Spinal cord (tissue), 10 donors: Measurements from ENCODE around the gene CD58. TPM values are rescaled to one million over a fixed set of nuclear protein-coding genes. Genes with fewer than 3 reads are reported as not detected.

Experiments used
- DNase-seq, 6 donors: peaks; one replicate each; pipeline versions ENCODE4 v3.0.0 to v3.0.0-alpha.2; 2013 to 2015; ENCODE audit warnings: low spot score in 6 of 6, low read depth in 4 of 6
- H3K27ac ChIP-seq: one replicate; pipeline ENCODE4 v1.5.1; 2013; ENCODE audit warnings: low read depth, low read length, control low read depth
- H3K27me3 ChIP-seq: one replicate; pipeline ENCODE4 v1.6.1; 2013; ENCODE audit warnings: low read length; ENCODE audit not compliant: control insufficient read depth, insufficient read depth
- H3K36me3 ChIP-seq: one replicate; pipeline ENCODE4 v1.6.1; 2013; ENCODE audit warnings: low read length; ENCODE audit not compliant: control insufficient read depth, insufficient read depth
- H3K4me1 ChIP-seq: one replicate; pipeline ENCODE4 v1.6.1; 2013; ENCODE audit warnings: low read length; ENCODE audit not compliant: control insufficient read depth, insufficient read depth
- H3K4me3 ChIP-seq: one replicate; pipeline ENCODE4 v1.5.1; 2013; ENCODE audit warnings: low read depth, low read length, control low read depth
- H3K9me3 ChIP-seq: one replicate; pipeline ENCODE4 v1.6.1; 2013; ENCODE audit warnings: low read length; ENCODE audit not compliant: control insufficient read depth, insufficient read depth
- WGBS: methylation state at CpG from one replicate; pipeline ENCODE4 v1.1.5; 2013; ENCODE audit warnings: missing lambda C conversion rate; ENCODE audit not compliant: insufficient coverage; 5-methylcytosine and 5-hydroxymethylcytosine counted together
- polyA plus RNA-seq, 2 donors: library from polyadenylated mRNA; unstranded; fragments of 120-200 nt; gene quantifications; one replicate each; pipeline ENCODE4 v1.2.1, GENCODE V29; 2013; ENCODE audit not compliant: insufficient read length in 2 of 2
- total RNA-seq, 2 donors: library from RNA; depleted of rRNA in 1 of 2; stranded (reverse); fragments of 120-200 nt in 1 of 2; fragments of >200 nt in 1 of 2; gene quantifications; one replicate each; pipeline versions ENCODE4 v1.2.3 to v1.2.4, GENCODE V29; 2013 to 2014
- donor health status: healthy.

CD58 gene
- total and polyA plus RNA-seq, 4 donors, result 11.2 to 26.1 (median 13.8) TPM

DNA sequence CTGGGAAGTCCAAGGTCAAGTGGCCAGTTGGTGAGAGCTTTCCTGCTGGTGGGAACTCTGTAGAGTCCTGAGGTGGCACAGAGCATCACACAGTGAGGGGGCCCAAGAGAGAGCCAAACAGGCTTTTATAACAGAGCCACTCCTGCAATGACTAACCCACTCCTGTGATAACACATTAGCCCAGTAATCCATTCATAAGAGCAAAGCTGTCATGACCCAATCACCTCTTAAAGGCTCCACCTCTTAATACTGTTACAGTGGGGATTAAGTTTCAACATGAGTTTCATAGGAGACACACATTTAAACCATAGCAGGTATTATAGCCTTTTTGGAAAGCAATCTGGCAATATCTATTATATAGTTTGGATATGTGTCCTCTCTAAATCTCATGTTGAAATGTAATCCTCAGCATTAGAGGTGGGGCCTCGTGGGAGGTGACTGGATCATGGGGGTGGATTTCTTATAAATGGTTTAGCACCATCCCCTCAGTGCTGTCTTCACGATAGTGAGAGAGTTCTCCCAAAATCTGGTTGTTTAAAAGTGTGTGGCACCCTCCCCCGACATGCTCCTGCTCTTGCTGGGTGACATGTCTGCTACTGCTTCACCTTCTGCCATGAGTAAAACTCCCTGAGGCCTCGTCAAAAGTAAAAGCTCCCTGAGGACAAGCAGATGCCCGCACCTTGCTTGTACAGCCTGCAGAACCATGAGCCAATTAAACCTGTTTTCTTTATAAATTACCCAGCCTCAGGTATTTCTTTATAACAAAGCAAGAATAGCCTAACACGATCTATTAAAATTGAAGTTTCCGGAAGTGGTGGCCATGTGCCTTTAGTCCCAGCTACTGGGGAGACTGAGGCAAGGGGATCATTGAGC lies 64.5 kb downstream of the CD58 start:
- Histone ChIP-seq H3K9me3 (no peaks in the 10 kb centered on the region), H3K4me3 (no peak overlapping the region), H3K4me1 (no peaks in the 10 kb centered on the region), H3K36me3 (no peaks in the 10 kb centered on the region), H3K27ac (no peak overlapping the region), H3K27me3 (no peaks in the 10 kb centered on the region)
- WGBS, result 92% methylated on average over 4 of the region's 7 CpGs
- DNase-seq, result no peak

DNA sequence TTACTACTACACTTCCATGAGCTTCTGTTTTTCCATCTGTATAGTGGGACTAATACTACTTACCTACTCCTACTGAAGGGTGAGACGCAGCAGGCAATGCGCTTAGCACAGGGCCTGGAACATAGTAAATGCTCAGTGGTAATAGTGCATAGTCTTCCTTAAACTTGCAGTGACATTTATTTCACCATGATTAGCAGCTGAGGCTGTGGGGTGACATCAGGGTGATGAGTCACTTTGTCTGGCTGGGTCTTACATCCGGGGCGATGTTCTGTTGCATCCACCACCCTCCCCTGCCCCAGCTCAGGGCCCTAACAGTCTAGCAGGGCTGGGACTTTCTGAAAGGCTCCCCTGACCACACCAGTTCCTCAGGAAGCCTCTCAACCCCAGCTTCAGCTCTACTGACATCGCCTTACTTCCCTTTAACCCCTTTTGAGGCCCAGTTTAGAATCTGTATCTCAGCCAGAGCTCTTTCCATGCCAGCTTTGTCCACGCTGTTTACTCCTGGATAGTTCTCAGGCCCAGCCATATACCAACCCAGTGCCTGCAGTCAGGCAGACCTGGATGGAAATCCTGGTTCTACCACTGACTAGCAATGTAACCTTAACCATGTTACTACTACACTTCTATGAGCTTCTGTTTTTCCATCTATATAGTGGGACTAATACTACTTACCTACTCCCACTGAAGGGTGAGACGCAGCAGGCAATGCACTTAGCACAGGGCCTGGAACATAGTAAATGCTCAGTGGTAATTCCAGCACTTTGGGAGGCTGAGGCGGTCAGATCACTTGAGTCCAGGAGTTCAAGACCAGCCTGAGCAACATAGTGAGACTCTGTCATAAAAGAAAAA lies 66.3 kb downstream of the CD58 start:
- no peaks in the 10 kb centered on the region for H3K9me3 ChIP-seq
- WGBS, result 80% methylated on average over 6 of the region's 8 CpGs
- H3K27me3 ChIP-seq, result no peaks in the 10 kb centered on the region
- H3K4me3 ChIP-seq, result no peak overlapping the region
- no peaks in the 10 kb centered on the region for H3K4me1 ChIP-seq
- no peaks in the 10 kb centered on the region for H3K36me3 ChIP-seq
- H3K27ac ChIP-seq, result no peak overlapping the region
- DNase-seq, result no peak

DNA sequence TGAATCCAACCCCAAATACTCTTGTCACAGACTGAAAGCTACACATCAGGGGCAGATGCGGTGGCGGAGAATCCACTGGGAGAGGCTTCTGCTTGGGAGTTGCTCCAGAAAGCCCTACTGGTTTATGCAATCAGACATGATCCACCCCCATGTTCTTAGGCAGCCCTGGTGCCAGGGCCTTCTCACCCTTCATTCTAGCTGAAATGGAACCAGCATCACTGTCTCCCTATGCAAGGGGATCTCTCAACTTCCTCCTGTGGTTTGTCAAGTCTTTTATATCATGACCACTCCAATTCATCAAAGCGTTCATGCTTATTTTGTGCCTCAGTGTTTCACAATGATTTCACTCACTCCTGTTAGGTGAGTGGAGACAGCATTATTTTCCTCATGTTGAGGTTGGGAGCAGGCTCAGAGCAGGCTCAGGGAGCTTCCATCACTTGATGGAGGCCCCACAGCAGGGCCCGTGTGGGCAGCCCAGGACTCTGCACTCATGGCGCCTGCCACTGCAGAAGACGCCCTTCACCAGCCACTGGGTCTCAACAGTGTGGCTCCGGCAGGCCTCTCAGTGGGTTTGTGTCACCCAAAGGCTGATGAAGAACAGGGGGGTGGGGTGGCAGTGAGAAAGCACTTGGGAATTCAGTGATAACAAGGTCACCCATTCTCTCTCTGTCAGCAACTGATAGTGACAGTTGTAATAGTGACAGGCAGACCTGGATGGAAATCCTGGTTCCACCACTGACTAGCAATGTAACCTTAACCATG lies 67.1 kb downstream of the CD58 start:
- no peak overlapping the region for H3K4me3 ChIP-seq

DNA sequence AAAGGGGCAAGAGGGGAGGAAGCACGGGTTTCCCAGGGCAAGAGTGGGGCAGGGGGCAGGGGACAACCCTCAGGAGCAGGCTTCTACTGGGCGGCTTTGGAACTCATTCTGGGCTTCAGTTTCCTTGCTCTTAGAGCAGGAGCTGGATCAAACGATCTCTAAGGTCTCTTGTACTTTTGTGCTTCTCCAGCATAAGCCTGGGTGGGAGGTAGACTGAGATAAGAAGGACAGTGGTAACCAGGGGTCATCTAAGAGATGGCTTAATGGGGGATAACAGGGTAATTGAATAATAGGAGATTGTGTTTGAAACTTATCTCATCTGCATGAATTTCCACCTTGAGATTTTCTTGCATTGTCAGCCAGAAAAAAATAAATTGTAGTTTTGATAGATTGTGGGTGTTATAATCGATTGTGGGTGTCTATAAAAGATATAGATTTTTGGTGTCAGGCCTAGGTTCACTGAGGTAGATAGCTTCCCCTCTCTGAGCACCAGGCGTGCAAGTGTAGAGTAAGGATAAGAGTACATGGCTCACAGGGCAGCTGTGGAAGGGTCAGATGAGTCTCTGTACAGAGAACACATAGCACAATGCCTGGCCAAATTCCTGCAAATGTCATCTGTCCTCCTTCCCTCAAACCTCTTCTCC lies 68.0 kb downstream of the CD58 start:
- H3K9me3 ChIP-seq, result no peaks in the 10 kb centered on the region
- H3K27me3 ChIP-seq, result no peaks in the 10 kb centered on the region
- no peaks in the 10 kb centered on the region for H3K36me3 ChIP-seq
- DNase-seq, result no peak
- no peak overlapping the region for H3K4me3 ChIP-seq
- H3K4me1 ChIP-seq, result peaks cover 5% of the 10 kb centered on the region
- 83% methylated on average over 4 of the region's 5 CpGs for WGBS
- H3K27ac ChIP-seq, result no peak overlapping the region

More for the DNA sequence above, 67.1 kb downstream of the CD58 start:
- no peaks in the 10 kb centered on the region for H3K36me3 ChIP-seq
- H3K9me3 ChIP-seq, result no peaks in the 10 kb centered on the region
- H3K27me3 ChIP-seq, result no peaks in the 10 kb centered on the region
- no peak for DNase-seq
- H3K4me1 ChIP-seq, result no peaks in the 10 kb centered on the region
- 96% methylated on average over 6 of the region's 7 CpGs for WGBS
- H3K27ac ChIP-seq, result no peak overlapping the region

DNA sequence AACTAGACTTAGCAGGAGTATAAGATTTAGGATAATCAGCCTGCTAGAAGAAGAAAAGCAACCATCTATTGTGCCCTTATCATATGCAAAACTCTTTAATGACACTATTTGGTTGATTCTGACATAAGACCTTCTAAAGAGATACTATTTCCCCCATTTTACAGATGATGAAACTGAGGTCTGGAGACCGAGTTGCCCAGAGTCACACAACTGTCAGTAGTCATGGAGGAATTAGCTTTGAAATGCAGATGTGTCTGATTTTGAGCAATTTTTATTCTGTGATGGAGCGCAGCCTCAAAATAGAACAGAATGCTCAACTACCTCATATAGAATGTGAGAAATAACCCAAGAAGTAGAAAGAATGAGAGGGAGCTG lies 69.0 kb downstream of the CD58 start:
- H3K9me3 ChIP-seq, result no peaks in the 10 kb centered on the region
- peaks cover 5% of the 10 kb centered on the region for H3K4me1 ChIP-seq
- H3K27ac ChIP-seq, result no peak overlapping the region
- no CpG with 5 or more reads among the region's 2 CpGs for WGBS
- H3K36me3 ChIP-seq, result no peaks in the 10 kb centered on the region
- no peak overlapping the region for H3K4me3 ChIP-seq
- DNase-seq, result no peak
- no peaks in the 10 kb centered on the region for H3K27me3 ChIP-seq

DNA sequence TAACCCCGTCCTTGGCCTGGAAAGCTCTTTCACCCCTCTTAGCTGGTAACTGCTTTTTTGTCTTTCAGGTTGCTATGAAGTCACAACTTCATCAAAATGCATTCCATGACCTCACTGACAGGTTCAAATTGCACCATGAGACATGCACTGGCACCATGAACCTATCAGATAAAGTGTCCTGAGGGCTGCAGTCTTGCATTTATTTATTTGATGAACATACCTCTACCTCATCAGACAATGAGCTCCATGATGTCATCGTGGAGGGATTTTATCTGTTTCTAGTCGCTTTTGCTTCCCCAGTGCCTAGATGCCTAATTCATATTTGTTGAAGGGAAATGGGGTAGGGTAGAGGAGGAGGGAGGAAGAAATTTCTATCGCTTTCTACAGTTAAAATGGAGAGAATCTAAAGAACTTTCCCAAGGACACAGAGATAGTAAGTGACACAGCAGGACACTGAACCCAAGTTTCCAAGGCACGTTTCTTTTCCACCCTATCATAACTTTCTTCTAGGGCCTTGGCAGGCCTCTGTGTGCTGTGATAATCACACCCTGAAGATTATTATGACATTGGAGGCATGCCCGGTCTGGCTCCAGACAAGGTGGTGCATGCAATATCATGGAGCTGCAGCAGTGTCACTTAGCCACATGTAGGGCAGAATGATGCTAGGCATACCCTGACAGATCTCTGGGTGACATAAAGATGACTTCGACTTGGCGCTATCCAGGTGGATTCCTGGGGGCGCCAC lies 69.5 kb downstream of the CD58 start:
- peaks cover 5% of the 10 kb centered on the region for H3K4me1 ChIP-seq
- H3K27me3 ChIP-seq, result no peaks in the 10 kb centered on the region
- no peaks in the 10 kb centered on the region for H3K9me3 ChIP-seq
- no peaks in the 10 kb centered on the region for H3K36me3 ChIP-seq
- 93% methylated on average over 2 of the region's 9 CpGs for WGBS
- H3K4me3 ChIP-seq, result no peak overlapping the region
- H3K27ac ChIP-seq, result no peak overlapping the region
- DNase-seq, result no peak

DNA sequence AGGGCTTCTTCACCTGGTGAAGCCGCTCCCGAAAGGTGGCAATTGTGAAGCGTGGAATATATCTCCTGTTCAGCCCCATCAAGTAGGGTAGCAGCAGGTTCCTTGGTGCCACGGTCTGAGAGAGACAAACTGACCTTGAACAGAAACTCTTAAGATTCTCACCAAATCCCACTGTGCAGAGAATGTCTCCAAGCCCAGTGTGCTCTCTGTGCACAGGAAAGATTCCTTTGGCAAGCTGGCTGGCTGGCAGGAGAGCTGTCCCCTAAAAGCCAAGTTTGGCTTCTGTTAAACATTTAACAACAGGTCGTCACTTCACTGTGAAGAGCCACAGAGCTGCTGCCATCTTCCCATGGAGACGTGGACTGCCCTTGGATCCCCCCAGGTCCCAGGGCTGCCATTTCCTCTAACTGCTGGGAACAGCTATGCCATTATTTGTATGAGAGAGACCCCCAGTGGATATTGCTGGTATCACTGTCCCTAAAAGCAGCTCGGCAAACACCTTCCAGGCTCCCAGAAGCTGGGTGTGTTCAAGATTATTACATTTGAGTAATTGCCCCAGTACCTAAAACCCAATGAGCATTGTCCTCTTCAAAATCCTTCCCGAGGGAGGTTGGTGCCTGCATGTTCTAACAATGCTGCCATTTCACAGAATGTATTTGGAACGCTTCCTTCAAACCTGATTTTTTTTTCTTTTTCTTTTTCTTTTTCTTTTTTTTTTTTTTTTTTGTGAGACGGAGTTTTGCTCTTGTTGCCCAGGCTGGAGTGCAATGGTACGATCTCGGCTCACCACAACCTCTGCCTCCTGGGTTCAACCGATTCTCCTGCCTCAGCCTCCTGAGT lies 71.8 kb downstream of the CD58 start:
- peak; percentile 46 to 95 (median 66) for DNase-seq
- Histone ChIP-seq H3K4me3 (no peak overlapping the region), H3K27ac (no peak overlapping the region), H3K27me3 (no peaks in the 10 kb centered on the region), H3K4me1 (peaks cover 12% of the 10 kb centered on the region), H3K9me3 (no peaks in the 10 kb centered on the region), H3K36me3 (no peaks in the 10 kb centered on the region)
- WGBS, result 66% methylated on average over 9 of the region's 13 CpGs

DNA sequence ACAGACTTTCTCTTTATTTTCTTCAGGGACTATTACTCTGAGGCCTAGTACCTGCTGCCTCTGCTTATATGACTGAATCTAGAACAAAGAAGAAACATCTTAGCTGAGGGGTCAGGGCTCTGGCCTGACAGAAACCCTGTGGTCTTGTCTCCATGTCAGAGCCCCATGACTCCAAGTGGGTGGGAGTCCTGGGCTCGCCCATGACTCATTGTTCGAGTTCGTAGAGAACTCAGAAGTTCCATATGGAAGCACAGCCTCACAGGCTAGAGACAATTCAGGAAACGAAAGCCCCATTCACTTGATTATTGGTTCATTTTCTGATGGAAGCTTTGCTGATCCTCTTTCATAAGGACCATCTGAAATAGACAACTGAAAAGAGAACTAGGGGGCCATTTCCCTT lies 73.2 kb downstream of the CD58 start:
- no peak for DNase-seq
- Histone ChIP-seq H3K9me3 (no peaks in the 10 kb centered on the region), H3K4me1 (peaks cover 23% of the 10 kb centered on the region), H3K27me3 (no peaks in the 10 kb centered on the region), H3K27ac (no peak overlapping the region), H3K36me3 (no peaks in the 10 kb centered on the region), H3K4me3 (no peak overlapping the region)
- WGBS, result 100% methylated on average over 1 of the region's 4 CpGs
